ENCODE results near the gene VPS8.
"Not testable (repeated sequence)": the region's sequence is repeated elsewhere in the genome, so short reads cannot be mapped to it uniquely, and the experiment has no call there.

VPS8 gene

GRCh38 chr3:184874709-184875644 lies 63.0 kb downstream of the VPS8 start:
- no peak for DNase-seq

- no peak for DNase-seq
These were observed 68.5 kb downstream of the VPS8 start for GRCh38 chr3:184880276-184881019.

GRCh38 chr3:184884359-184885017 lies 72.5 kb downstream of the VPS8 start:
- no peak for DNase-seq

GRCh38 chr3:184885112-184885511 lies 73.1 kb downstream of the VPS8 start:
- DNase-seq = no peak

- no peak for DNase-seq
These were observed 75.6 kb downstream of the VPS8 start for GRCh38 chr3:184887574-184887973.

- DNase-seq = no peak
These were observed 77.4 kb downstream of the VPS8 start for GRCh38 chr3:184889312-184889904.

GRCh38 chr3:184894051-184894450 lies 82.1 kb downstream of the VPS8 start:
- no peak for DNase-seq

GRCh38 chr3:184895350-184895749 lies 83.4 kb downstream of the VPS8 start:
- DNase-seq = no peak

- no peak for DNase-seq
These were observed 84.4 kb downstream of the VPS8 start for GRCh38 chr3:184896336-184896735.

- DNase-seq = no peak
These were observed 88.1 kb downstream of the VPS8 start for GRCh38 chr3:184899953-184900595.

- not testable (repeated sequence) for DNase-seq
These were observed 95.1 kb downstream of the VPS8 start for GRCh38 chr3:184907031-184907430.

- no peak for DNase-seq
These were observed 96.0 kb downstream of the VPS8 start for GRCh38 chr3:184907681-184908649.

- DNase-seq = no peak
These were observed 96.9 kb downstream of the VPS8 start for GRCh38 chr3:184908859-184909258.

- no peak for DNase-seq
These were observed 98.7 kb downstream of the VPS8 start for GRCh38 chr3:184910664-184911063.

GRCh38 chr3:184911570-184911969 lies 99.6 kb downstream of the VPS8 start:
- no peak for DNase-seq

- DNase-seq = no peak
These were observed 100.2 kb downstream of the VPS8 start for GRCh38 chr3:184912163-184912562.

- no peak for DNase-seq
These were observed 102.7 kb downstream of the VPS8 start for GRCh38 chr3:184914628-184915027.

GRCh38 chr3:184918750-184919149 lies 106.8 kb downstream of the VPS8 start:
- no peak for DNase-seq

GRCh38 chr3:184919651-184920050 lies 107.7 kb downstream of the VPS8 start:
- no peak for DNase-seq

GRCh38 chr3:184924547-184924946 lies 112.6 kb downstream of the VPS8 start:
- DNase-seq = no peak

- DNase-seq = no peak
These were observed 115.9 kb downstream of the VPS8 start for GRCh38 chr3:184927796-184928315.
